Measurements from ENCODE around the gene KRTAP22-1. TPM values are rescaled to one million over a fixed set of nuclear protein-coding genes. Genes with fewer than 3 reads are reported as not detected.

The KRTAP22-1 gene
- polyA plus RNA-seq, 3 donors: not detected

DNA sequence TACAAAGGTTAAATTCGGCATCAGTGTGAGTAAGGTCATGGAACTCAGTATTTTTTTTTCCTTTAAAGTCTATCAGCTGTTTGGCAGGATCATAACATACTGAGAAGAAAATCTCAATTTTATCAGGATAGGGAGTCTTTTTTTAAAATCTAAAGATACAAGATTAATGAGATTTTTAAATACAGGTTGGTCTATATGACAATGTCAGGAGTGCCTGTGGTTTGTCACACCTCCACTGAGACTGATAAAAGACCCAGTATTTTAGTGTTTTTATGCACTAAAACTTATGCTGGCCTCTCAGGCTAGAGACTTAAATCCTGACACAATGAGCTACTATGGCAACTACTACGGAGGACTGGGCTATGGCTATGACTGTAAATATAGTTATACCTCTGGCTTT lies 41.7 kb downstream of the KRTAP22-1 start, which contains the start of gene KRTAP20-3:
Gene KRTAP20-3, plus strand, starts transcription at position 301 of the 400 bp plus-strand sequence.
- intact Hi-C loops (cut with micrococcal nuclease): no loop called here
- no peak within 1 kb of the TSS for H3K4me3 Mint-ChIP-seq
- Histone ChIP-seq H2AFZ (ENCODE audit: insufficient read depth, low read depth, low read length, poor library complexity, severe bottlenecking) (no peak within 1 kb of the TSS), H3K4me1 (ENCODE audit: control insufficient read depth in 1 of 2, insufficient read depth in 2 of 2, low read length in 2 of 2) (no peaks in the 10 kb centered on the region), H3K79me2 (ENCODE audit: insufficient read depth, low read length) (no peaks in the 10 kb centered on the region), H3K27ac (ENCODE audit: low read depth in 1 of 2, low read length in 2 of 2) (no peak within 1 kb of the TSS), H3K4me2 (replicated peaks; ENCODE audit: extremely low read depth, low read length, poor library complexity, severe bottlenecking) (no peak within 1 kb of the TSS), H3K36me3 (replicated peaks in 1 of 2; ENCODE audit: control insufficient read depth in 1 of 2, insufficient read depth in 2 of 2, low read length in 2 of 2) (no peaks in the 10 kb centered on the region), H3K9me3 (replicated peaks in 1 of 2; ENCODE audit: control insufficient read depth in 1 of 2, insufficient read depth in 1 of 2, low read length in 2 of 2) (peaks cover 6 to 13% of the 10 kb centered on the region in 2 donors), H3K27me3 (ENCODE audit: control insufficient read depth in 2 of 2, insufficient read depth in 2 of 2, low read length in 2 of 2) (no peaks in the 10 kb centered on the region), H3K9ac (ENCODE audit: insufficient read depth, low read length, poor library complexity, severe bottlenecking) (no peak within 1 kb of the TSS), H3K4me3 (replicated peaks in 1 of 3; ENCODE audit: low read depth in 2 of 3, low read length in 3 of 3) (no peak within 1 kb of the TSS), H4K20me1 (ENCODE audit: insufficient read depth, low read length) (no peaks in the 10 kb centered on the region)
- TF ChIP-seq, protein P1, sequence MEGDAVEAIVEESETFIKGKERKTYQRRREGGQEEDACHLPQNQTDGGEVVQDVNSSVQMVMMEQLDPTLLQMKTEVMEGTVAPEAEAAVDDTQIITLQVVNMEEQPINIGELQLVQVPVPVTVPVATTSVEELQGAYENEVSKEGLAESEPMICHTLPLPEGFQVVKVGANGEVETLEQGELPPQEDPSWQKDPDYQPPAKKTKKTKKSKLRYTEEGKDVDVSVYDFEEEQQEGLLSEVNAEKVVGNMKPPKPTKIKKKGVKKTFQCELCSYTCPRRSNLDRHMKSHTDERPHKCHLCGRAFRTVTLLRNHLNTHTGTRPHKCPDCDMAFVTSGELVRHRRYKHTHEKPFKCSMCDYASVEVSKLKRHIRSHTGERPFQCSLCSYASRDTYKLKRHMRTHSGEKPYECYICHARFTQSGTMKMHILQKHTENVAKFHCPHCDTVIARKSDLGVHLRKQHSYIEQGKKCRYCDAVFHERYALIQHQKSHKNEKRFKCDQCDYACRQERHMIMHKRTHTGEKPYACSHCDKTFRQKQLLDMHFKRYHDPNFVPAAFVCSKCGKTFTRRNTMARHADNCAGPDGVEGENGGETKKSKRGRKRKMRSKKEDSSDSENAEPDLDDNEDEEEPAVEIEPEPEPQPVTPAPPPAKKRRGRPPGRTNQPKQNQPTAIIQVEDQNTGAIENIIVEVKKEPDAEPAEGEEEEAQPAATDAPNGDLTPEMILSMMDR (IDR thresholded peaks at IDR 0.05): no peak
- peaks cover 0 to 10% (median 4%) of the 10 kb centered on the region in 7 donors for H3K9me3 Mint-ChIP-seq
- H3K4me1 Mint-ChIP-seq: no peaks in the 10 kb centered on the region
- DNase-seq: no peak
- no peaks in the 10 kb centered on the region for H3K36me3 Mint-ChIP-seq
- H3K27ac Mint-ChIP-seq: no peak within 1 kb of the TSS
- WGBS (ENCODE audit: insufficient coverage): 100% methylated on average over 1 of the region's 2 CpGs
- no peaks in the 10 kb centered on the region for H3K27me3 Mint-ChIP-seq (ENCODE audit: low read depth in 3 of 3)

DNA sequence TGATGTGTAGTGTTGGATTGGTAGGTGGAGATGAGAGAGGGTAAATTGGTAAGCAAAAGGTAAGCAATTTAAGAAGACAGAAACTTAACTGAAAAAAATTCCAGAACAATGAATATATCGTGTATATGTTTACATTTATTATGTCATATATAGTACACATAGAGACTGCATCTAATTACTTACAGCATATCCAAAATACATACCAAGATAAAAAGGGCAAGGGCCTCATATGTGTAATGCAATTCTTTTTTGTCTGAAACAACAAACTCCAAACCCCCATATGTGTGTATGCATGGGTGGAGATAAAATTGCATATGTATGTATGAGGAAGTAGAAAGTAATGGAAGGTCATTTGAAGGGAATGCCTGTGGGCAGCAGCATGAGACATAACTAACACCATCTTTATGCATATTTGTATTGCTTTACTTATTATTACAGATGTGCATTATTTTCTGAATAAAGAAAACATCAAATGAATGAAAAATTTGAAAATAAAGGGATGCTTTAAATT lies 46.1 kb downstream of the KRTAP22-1 start:
- Mint-ChIP-seq H3K27me3 (ENCODE audit: low read depth in 3 of 3) (no peaks in the 10 kb centered on the region), H3K27ac (no peak overlapping the region), H3K4me3 (no peak overlapping the region), H3K36me3 (no peaks in the 10 kb centered on the region), H3K9me3 (peaks cover 0 to 9% (median 5%) of the 10 kb centered on the region in 7 donors), H3K4me1 (no peaks in the 10 kb centered on the region)
- no peaks in the 10 kb centered on the region for H3K27me3 ChIP-seq (ENCODE audit: control insufficient read depth in 2 of 2, insufficient read depth in 2 of 2, low read length in 2 of 2)
- DNase-seq: no peak
- no peaks in the 10 kb centered on the region for H3K36me3 ChIP-seq (replicated peaks in 1 of 2; ENCODE audit: control insufficient read depth in 1 of 2, insufficient read depth in 2 of 2, low read length in 2 of 2)
- WGBS (ENCODE audit: insufficient coverage): no CpG with 5 or more reads among the region's 1 CpG
- H3K9ac ChIP-seq (ENCODE audit: insufficient read depth, low read length, poor library complexity, severe bottlenecking): no peak overlapping the region
- H3K79me2 ChIP-seq (ENCODE audit: insufficient read depth, low read length): no peaks in the 10 kb centered on the region
- intact Hi-C loops (cut with micrococcal nuclease): no loop called here
- H2AFZ ChIP-seq (ENCODE audit: insufficient read depth, low read depth, low read length, poor library complexity, severe bottlenecking): no peak overlapping the region
- no peak overlapping the region for H3K27ac ChIP-seq (ENCODE audit: low read depth in 1 of 2, low read length in 2 of 2)
- TF ChIP-seq, protein P1 (IDR thresholded peaks at IDR 0.05): no peak
- peaks cover 6 to 7% of the 10 kb centered on the region in 2 donors for H3K9me3 ChIP-seq (replicated peaks in 1 of 2; ENCODE audit: control insufficient read depth in 1 of 2, insufficient read depth in 1 of 2, low read length in 2 of 2)
- no peaks in the 10 kb centered on the region for H4K20me1 ChIP-seq (ENCODE audit: insufficient read depth, low read length)
- no peak overlapping the region for H3K4me3 ChIP-seq (replicated peaks in 1 of 3; ENCODE audit: low read depth in 2 of 3, low read length in 3 of 3)
- no peaks in the 10 kb centered on the region for H3K4me1 ChIP-seq (ENCODE audit: control insufficient read depth in 1 of 2, insufficient read depth in 2 of 2, low read length in 2 of 2)
- H3K4me2 ChIP-seq (replicated peaks; ENCODE audit: extremely low read depth, low read length, poor library complexity, severe bottlenecking): no peak overlapping the region

Small RNA genes within 50 kb of the gene (small RNA-seq; reads per million reads assigned to genes)
- gene KRTAP20-1 (ENCODE audit: insufficient read length, low read depth) (not detected), gene KRTAP20-3 (ENCODE audit: insufficient read length, low read depth) (not detected), gene KRTAP20-4 (ENCODE audit: insufficient read length, low read depth) (not detected), gene KRTAP22-1 (ENCODE audit: insufficient read length, low read depth) (not detected), gene KRTAP22-2 (ENCODE audit: insufficient read length, low read depth) (not detected)

Other genes starting within 250 kb of the KRTAP22-1 start
- gene KRTAP13-2, start 228.8 kb upstream of the KRTAP22-1 start, polyA plus RNA-seq: not detected
- gene KRTAP13-1, start 205.1 kb upstream of the KRTAP22-1 start, polyA plus RNA-seq: not detected
- not detected for gene KRTAP13-3, start 175.2 kb upstream of the KRTAP22-1 start, polyA plus RNA-seq
- gene KRTAP13-4, start 170.9 kb upstream of the KRTAP22-1 start, polyA plus RNA-seq: not detected
- gene KRTAP15-1, start 160.8 kb upstream of the KRTAP22-1 start, polyA plus RNA-seq: not detected
- not detected for gene KRTAP19-1, start 120.7 kb upstream of the KRTAP22-1 start, polyA plus RNA-seq
- gene KRTAP19-2, start 113.7 kb upstream of the KRTAP22-1 start, polyA plus RNA-seq: not detected
- not detected for gene KRTAP19-3, start 109.1 kb upstream of the KRTAP22-1 start, polyA plus RNA-seq
- gene KRTAP19-4, start 103.9 kb upstream of the KRTAP22-1 start, polyA plus RNA-seq: not detected
- gene KRTAP19-5, start 98.9 kb upstream of the KRTAP22-1 start, polyA plus RNA-seq: not detected
- not detected for gene KRTAP19-6, start 59.2 kb upstream of the KRTAP22-1 start, polyA plus RNA-seq
- gene KRTAP19-7, start 39.8 kb upstream of the KRTAP22-1 start, polyA plus RNA-seq: not detected
- not detected for gene KRTAP22-2, start 10.7 kb upstream of the KRTAP22-1 start, polyA plus RNA-seq
- gene KRTAP6-3, start 8.6 kb upstream of the KRTAP22-1 start, polyA plus RNA-seq: not detected
- not detected for gene KRTAP6-2, start 2.2 kb upstream of the KRTAP22-1 start, polyA plus RNA-seq
- not detected for gene KRTAP6-1, start 12.8 kb downstream of the KRTAP22-1 start, polyA plus RNA-seq
- not detected for gene KRTAP20-1, start 15.3 kb downstream of the KRTAP22-1 start, polyA plus RNA-seq
- gene KRTAP20-4, start 19.5 kb downstream of the KRTAP22-1 start, polyA plus RNA-seq: not detected
- gene KRTAP20-2, start 34.1 kb downstream of the KRTAP22-1 start, polyA plus RNA-seq: not detected
- not detected for gene KRTAP20-3, start 41.8 kb downstream of the KRTAP22-1 start, polyA plus RNA-seq
- gene KRTAP21-3, start 117.7 kb downstream of the KRTAP22-1 start, polyA plus RNA-seq: not detected
- not detected for gene KRTAP21-2, start 146.2 kb downstream of the KRTAP22-1 start, polyA plus RNA-seq
- not detected for gene KRTAP21-1, start 154.3 kb downstream of the KRTAP22-1 start, polyA plus RNA-seq
- gene KRTAP8-1, start 212.2 kb downstream of the KRTAP22-1 start, polyA plus RNA-seq: not detected
- gene KRTAP7-1, start 228.7 kb downstream of the KRTAP22-1 start, polyA plus RNA-seq: under 1 TPM in 1 of 3 donors, not detected in 2; 0.13 TPM

Data from CD14-positive monocyte (primary cell).